HepG2 (cell line): ENCODE measurements around the gene KLF16. TPM values are rescaled to one million over a fixed set of nuclear protein-coding genes. Genes with fewer than 3 reads are reported as not detected.

Experiments
- ELF3 ChIP-seq: IDR thresholded peaks from 2 replicates; pipeline ENCODE4 v1.6.1; 2016; ENCODE audit warnings: missing genetic modification reagents, missing compliant biosample characterization
- FOXC1 ChIP-seq: sonication (generic); formaldehyde crosslinking; IDR thresholded peaks from 2 replicates; pipeline ENCODE4 v1.8.0; 2022; ENCODE audit warnings: mild to moderate bottlenecking, missing genetic modification reagents, borderline replicate concordance
- FOXJ3 ChIP-seq: sonication (generic); formaldehyde crosslinking; IDR thresholded peaks from 2 replicates; pipeline ENCODE4 v1.4.0; 2020; ENCODE audit warnings: missing genetic modification reagents, mild to moderate bottlenecking, borderline replicate concordance
- HNRNPH1 ChIP-seq: fragments of 200-400 bp; formaldehyde crosslinking; optimal IDR thresholded peaks from 2 replicates; pipeline ENCODE3; 2017; ENCODE audit warnings: mild to moderate bottlenecking, low read depth, low read length
- POGZ ChIP-seq: sonication (generic); formaldehyde crosslinking; IDR thresholded peaks from 2 replicates; pipeline ENCODE4 v1.4.0; 2020; ENCODE audit warnings: mild to moderate bottlenecking, missing genetic modification reagents
- SOX6 ChIP-seq, 2 experiments: fragments of 450-650 bp in 1 of 2; sonication (generic) in 1 of 2; formaldehyde crosslinking in 1 of 2; IDR thresholded peaks; 2 replicates each; pipeline versions ENCODE4 v1.4.0 to v1.6.1; 2017 to 2020; ENCODE audit warnings: antibody characterized with exemption in 1 of 2, mild to moderate bottlenecking in 1 of 2, missing genetic modification reagents in 1 of 2
- SRF ChIP-seq: IDR thresholded peaks from 2 replicates; pipeline ENCODE4 v1.6.1; 2011; ENCODE audit warnings: mild to moderate bottlenecking, low read depth, low read length, moderate library complexity
- TCF12 ChIP-seq, 2 experiments: fragments of 450-650 bp in 1 of 2; sonication (generic) in 1 of 2; formaldehyde crosslinking in 1 of 2; IDR thresholded peaks; 2 replicates each; pipeline versions ENCODE4 v1.6.1 to v1.8.0; 2017 to 2022; ENCODE audit warnings: antibody characterized with exemption in 1 of 2, mild to moderate bottlenecking in 1 of 2, missing genetic modification reagents in 1 of 2, moderate library complexity in 1 of 2
- YY1 ChIP-seq: IDR thresholded peaks from 2 replicates; pipeline ENCODE4 v1.6.1; 2011; ENCODE audit warnings: low read length, low read depth, moderate library complexity, mild to moderate bottlenecking; ENCODE audit not compliant: insufficient read depth, insufficient replicate concordance
- ZBTB7B ChIP-seq: sonication (generic); formaldehyde crosslinking; IDR thresholded peaks from 2 replicates; pipeline ENCODE4 v1.4.0; 2020; ENCODE audit warnings: missing genetic modification reagents
- ZNF253 ChIP-seq: sonication (generic); formaldehyde crosslinking; IDR thresholded peaks from 2 replicates; pipeline ENCODE4 v1.8.0; 2022; ENCODE audit warnings: mild to moderate bottlenecking, missing genetic modification reagents, borderline replicate concordance
- ZNF274 ChIP-seq: sonication (generic); formaldehyde crosslinking; IDR thresholded peaks from 2 replicates; pipeline ENCODE4 v1.5.1; 2020; ENCODE audit warnings: mild to moderate bottlenecking, missing genetic modification reagents
- ZNF432 ChIP-seq: sonication (generic); formaldehyde crosslinking; IDR thresholded peaks from 2 replicates; pipeline ENCODE4 v1.5.0; 2020; ENCODE audit warnings: missing genetic modification reagents, mild to moderate bottlenecking, borderline replicate concordance
- ZNF546 ChIP-seq: sonication (generic); formaldehyde crosslinking; conservative IDR thresholded peaks from 2 replicates; pipeline ENCODE4 v1.8.1; 2023; ENCODE audit warnings: mild to moderate bottlenecking, missing genetic modification reagents
- ZNF747 ChIP-seq: sonication (generic); formaldehyde crosslinking; IDR thresholded peaks from 2 replicates; pipeline ENCODE4 v1.8.1; 2023; ENCODE audit warnings: missing genetic modification reagents, mild to moderate bottlenecking, borderline replicate concordance
- ZSCAN12 ChIP-seq: sonication (generic); formaldehyde crosslinking; IDR thresholded peaks from 2 replicates; pipeline ENCODE4 v1.9.0; 2021; ENCODE audit warnings: mild to moderate bottlenecking, missing genetic modification reagents
- polyA plus RNA-seq, 8 experiments: library from polyadenylated mRNA; depleted of rRNA in 3 of 8; stranded (reverse) in 7 of 8; unstranded in 1 of 8; fragments of >200 nt; fragmentation: Illumina TruSeq in 4 of 8; extraction: Trizol in 4 of 8; gene quantifications; 2 replicates each; pipeline versions ENCODE4 v1.2.1 to v1.2.3, GENCODE V29; 2011 to 2016; ENCODE audit warnings: low read depth in 4 of 8, missing spikeins in 1 of 8, mixed read lengths in 1 of 8; ENCODE audit not compliant: insufficient read depth in 1 of 8
- total RNA-seq, 5 experiments: library from RNA; depleted of rRNA; stranded (reverse); fragments of >200 nt; fragmentation: Illumina TruSeq; extraction: Trizol; gene quantifications; 2 replicates each; pipeline ENCODE4 v1.2.3, GENCODE V29; 2016; ENCODE audit warnings: low read depth in 1 of 5
- TF ChIP-seq, protein P1 (sequence below): sonication (generic); formaldehyde crosslinking; conservative IDR thresholded peaks from 2 replicates; pipeline ENCODE4 v1.4.0; 2020; ENCODE audit warnings: missing genetic modification reagents
- TF ChIP-seq, protein P2 (sequence below): fragments of 450-650 bp; IDR thresholded peaks from 2 replicates; pipeline ENCODE4 v1.6.1; 2016
- TF ChIP-seq, protein P3 (sequence below): sonication (generic); formaldehyde crosslinking; IDR thresholded peaks from 2 replicates; pipeline ENCODE4 v1.5.0; 2020; ENCODE audit warnings: mild to moderate bottlenecking, missing genetic modification reagents
- TF ChIP-seq, protein P4 (sequence below): IDR thresholded peaks from 2 replicates; pipeline ENCODE4 v1.6.1; 2018; ENCODE audit warnings: missing genetic modification reagents

Gene KLF16
- total and polyA plus RNA-seq, 2 of the 13 experiments (the other 11 are each of a cell fraction or from before 2014, with no cell fraction given) = 3.5 to 6.7 TPM

DNA sequence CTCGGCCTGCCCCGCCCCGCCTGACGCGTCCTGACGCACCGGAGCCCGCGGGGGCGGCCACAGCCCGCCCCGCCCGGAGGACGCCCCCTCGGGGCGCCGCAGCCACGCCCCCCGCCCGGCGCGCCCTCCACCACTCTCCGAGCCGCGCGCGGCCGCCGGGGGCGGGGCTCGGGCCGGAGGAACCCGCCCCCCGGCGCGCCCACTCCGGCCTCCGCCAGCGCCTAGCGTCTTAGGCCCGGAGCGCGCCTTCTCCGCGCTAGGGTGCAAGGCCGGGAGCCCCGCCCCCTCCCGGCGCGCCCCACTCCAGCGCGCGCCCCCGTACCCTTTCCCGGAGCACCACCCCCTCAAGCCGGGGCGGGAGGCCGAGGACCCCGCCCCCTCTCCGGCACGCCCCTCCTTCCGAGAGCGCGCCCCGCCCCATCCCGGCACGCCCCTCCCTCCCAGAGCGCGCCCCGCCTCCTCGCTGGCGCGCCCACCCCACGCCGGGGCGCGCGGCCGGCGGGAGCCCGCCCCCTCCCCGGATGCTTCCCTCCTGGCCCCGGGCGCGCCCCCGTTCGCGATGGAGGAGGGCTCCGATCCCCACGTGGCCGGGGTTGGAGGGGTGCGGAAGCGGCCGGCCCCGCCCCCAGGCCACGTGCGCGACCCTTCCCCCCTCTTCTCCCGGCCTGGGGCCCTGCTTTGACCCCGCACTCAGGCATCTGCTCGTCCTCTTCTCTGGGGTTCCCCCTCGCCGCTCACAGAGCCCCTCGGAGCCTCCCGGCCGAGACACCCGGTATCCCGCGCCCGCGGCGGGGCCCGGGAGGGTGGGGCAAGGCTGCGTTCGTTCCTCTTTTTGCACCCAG is 480 bp upstream of the KLF16 start (continued):
- TF ChIP-seq, protein P1, sequence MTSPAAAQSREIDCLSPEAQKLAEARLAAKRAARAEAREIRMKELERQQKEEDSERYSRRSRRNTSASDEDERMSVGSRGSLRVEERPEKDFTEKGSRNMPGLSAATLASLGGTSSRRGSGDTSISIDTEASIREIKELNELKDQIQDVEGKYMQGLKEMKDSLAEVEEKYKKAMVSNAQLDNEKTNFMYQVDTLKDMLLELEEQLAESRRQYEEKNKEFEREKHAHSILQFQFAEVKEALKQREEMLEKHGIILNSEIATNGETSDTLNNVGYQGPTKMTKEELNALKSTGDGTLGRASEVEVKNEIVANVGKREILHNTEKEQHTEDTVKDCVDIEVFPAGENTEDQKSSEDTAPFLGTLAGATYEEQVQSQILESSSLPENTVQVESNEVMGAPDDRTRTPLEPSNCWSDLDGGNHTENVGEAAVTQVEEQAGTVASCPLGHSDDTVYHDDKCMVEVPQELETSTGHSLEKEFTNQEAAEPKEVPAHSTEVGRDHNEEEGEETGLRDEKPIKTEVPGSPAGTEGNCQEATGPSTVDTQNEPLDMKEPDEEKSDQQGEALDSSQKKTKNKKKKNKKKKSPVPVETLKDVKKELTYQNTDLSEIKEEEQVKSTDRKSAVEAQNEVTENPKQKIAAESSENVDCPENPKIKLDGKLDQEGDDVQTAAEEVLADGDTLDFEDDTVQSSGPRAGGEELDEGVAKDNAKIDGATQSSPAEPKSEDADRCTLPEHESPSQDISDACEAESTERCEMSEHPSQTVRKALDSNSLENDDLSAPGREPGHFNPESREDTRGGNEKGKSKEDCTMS (CRISPR knock-in tag) = no peak
- TF ChIP-seq, protein P2, sequence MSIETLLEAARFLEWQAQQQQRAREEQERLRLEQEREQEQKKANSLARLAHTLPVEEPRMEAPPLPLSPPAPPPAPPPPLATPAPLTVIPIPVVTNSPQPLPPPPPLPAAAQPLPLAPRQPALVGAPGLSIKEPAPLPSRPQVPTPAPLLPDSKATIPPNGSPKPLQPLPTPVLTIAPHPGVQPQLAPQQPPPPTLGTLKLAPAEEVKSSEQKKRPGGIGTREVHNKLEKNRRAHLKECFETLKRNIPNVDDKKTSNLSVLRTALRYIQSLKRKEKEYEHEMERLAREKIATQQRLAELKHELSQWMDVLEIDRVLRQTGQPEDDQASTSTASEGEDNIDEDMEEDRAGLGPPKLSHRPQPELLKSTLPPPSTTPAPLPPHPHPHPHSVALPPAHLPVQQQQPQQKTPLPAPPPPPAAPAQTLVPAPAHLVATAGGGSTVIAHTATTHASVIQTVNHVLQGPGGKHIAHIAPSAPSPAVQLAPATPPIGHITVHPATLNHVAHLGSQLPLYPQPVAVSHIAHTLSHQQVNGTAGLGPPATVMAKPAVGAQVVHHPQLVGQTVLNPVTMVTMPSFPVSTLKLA = peak; percentile 98
- TF ChIP-seq, protein P3, sequence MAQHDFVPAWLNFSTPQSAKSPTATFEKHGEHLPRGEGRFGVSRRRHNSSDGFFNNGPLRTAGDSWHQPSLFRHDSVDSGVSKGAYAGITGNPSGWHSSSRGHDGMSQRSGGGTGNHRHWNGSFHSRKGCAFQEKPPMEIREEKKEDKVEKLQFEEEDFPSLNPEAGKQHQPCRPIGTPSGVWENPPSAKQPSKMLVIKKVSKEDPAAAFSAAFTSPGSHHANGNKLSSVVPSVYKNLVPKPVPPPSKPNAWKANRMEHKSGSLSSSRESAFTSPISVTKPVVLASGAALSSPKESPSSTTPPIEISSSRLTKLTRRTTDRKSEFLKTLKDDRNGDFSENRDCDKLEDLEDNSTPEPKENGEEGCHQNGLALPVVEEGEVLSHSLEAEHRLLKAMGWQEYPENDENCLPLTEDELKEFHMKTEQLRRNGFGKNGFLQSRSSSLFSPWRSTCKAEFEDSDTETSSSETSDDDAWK (CRISPR knock-in tag) = no peak
- TF ChIP-seq HNRNPH1 (no peak), ZSCAN12 (CRISPR knock-in tag) (no peak; the same call in 1 of the 2 replicates), ZNF546 (CRISPR knock-in tag) (0 out of 2 replicates have a peak, but pooled peaks have one; percentile 26), POGZ (CRISPR knock-in tag) (no peak), ZNF253 (CRISPR knock-in tag) (peak; percentile 67; the same call in 1 of the 2 replicates), YY1 (peak; percentile 58), ELF3 (CRISPR knock-in tag) (peak; percentile 24), FOXJ3 (CRISPR knock-in tag) (no peak), ZNF432 (CRISPR knock-in tag) (no peak), ZNF747 (CRISPR knock-in tag) (no peak), SOX6 (IDR thresholded peaks at IDR 0.05) (no peak), SOX6 (CRISPR knock-in tag; IDR thresholded peaks at IDR 0.05) (peak; percentile 32; the same call in 1 of the 2 replicates), SRF (no peak), ZNF274 (CRISPR knock-in tag) (0 out of 2 replicates have a peak, but pooled peaks have one; percentile 8), ZBTB7B (CRISPR knock-in tag) (no peak), TCF12 (IDR thresholded peaks at IDR 0.05) (no peak), TCF12 (CRISPR knock-in tag; IDR thresholded peaks at IDR 0.05) (no peak; the same call in none of the 2 replicates), FOXC1 (CRISPR knock-in tag) (no peak; the same call in 1 of the 2 replicates)
- TF ChIP-seq, protein P4, sequence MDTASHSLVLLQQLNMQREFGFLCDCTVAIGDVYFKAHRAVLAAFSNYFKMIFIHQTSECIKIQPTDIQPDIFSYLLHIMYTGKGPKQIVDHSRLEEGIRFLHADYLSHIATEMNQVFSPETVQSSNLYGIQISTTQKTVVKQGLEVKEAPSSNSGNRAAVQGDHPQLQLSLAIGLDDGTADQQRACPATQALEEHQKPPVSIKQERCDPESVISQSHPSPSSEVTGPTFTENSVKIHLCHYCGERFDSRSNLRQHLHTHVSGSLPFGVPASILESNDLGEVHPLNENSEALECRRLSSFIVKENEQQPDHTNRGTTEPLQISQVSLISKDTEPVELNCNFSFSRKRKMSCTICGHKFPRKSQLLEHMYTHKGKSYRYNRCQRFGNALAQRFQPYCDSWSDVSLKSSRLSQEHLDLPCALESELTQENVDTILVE (CRISPR knock-in tag) = no peak; the same call in 1 of the 2 replicates
